ENCODE measurements around the gene HLA-DPB1.

The HLA-DPB1 gene

DNA sequence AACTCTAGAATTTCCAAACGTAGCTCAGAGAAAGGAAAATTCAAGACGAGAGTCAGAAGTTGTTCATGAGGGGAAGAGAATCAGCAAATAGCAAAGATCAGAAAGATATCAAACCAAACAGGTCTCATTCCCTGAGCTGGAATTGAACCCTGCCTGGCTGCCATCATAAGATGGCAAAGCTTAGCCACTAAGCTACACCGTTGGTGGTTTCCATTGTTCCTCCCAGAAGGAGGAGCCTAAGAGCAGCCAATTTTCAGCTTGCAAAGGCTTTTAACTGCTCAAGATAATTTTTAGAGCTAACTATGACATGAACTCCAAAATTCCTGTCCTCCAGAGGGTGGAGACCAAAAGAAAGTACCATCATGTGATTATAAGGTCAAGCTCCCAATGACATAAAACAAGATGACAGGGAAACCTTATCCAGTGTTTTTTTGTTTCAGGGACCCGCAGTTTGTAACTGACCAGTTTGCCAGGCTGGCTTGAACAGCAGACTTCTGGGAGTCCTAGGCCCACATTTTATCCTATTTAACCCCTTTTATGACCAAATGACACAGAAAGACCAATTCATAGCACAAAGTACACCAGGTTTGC lies 60.6 kb downstream of the HLA-DPB1 start:
- no peak for DNase-seq (ENCODE audit: low read depth in 2 of 2)

Measured in activated CD8-positive, alpha-beta memory T cell treated with anti-CD3 and anti-CD28 coated beads for 4 hours (primary cell).